OCI-LY3 (cell line): ENCODE measurements around the gene BPGM.

ENCODE experiments used
- CTCF ChIP-seq: fragments of 200-600, 300-600 bp; sonication (generic); IDR thresholded peaks from 2 replicates; pipeline ENCODE4 v1.5.1; 2014; ENCODE audit warnings: antibody characterized with exemption, low read length, low read depth
- EZH2phosphoT487 ChIP-seq: fragments of 200-600 bp; shearing (Covaris generic); IDR thresholded peaks from 2 replicates; pipeline ENCODE4 v1.6.1; 2018; ENCODE audit warnings: antibody characterized with exemption, mixed run types, low read depth

- TF ChIP-seq CTCF (no peak), EZH2phosphoT487 (no peak)
Measured at GRCh38 chr7:134662166-134662870, 15.7 kb downstream of the BPGM start.
